Stimulated activated naive B cell treated with anti-CD40 and anti-IgM and Interleukin-4, amounts not matched to agents 10 μg/mL and 1 μg/mL and 100 μg/mL, for 72 hours (primary cell): Measurements from ENCODE around the gene RARRES2.
"Not testable (repeated sequence)": the region's sequence is repeated elsewhere in the genome, so short reads cannot be mapped to it uniquely, and the experiment has no call there.

Experiments used
- ATAC-seq, 2 donors: fragments of 150-1000 bp; cut with Tn5 transposase; replicated peaks; 2 replicates each; pipeline ENCODE4 v1.10.0; 2021; ENCODE audit warnings: moderate library complexity in 1 of 2
- DNase-seq: peaks from one replicate; pipeline ENCODE4 v3.0.0; 2021
- H3K27ac Mint-ChIP-seq: one replicate; pipeline ENCODE4 v1.8.0; 2022; ENCODE audit warnings: mild to moderate bottlenecking, mixed read lengths
- H3K27me3 Mint-ChIP-seq, 2 donors: one replicate each; pipeline ENCODE4 v1.8.0; 2022; ENCODE audit warnings: mixed read lengths in 2 of 2
- H3K36me3 Mint-ChIP-seq, 2 donors: one replicate each; pipeline ENCODE4 v1.8.0; 2022; ENCODE audit warnings: mixed read lengths in 2 of 2, mild to moderate bottlenecking in 1 of 2
- H3K4me1 Mint-ChIP-seq, 2 donors: one replicate each; pipeline ENCODE4 v1.8.0; 2022; ENCODE audit warnings: mixed read lengths in 2 of 2, mild to moderate bottlenecking in 1 of 2
- H3K4me3 Mint-ChIP-seq, 2 donors: one replicate each; pipeline ENCODE4 v1.8.0; 2022; ENCODE audit warnings: mild to moderate bottlenecking in 2 of 2, mixed read lengths in 2 of 2, moderate library complexity in 1 of 2
- H3K9me3 Mint-ChIP-seq, 2 donors: one replicate each; pipeline ENCODE4 v1.8.0; 2022; ENCODE audit warnings: mixed read lengths in 2 of 2, mild to moderate bottlenecking in 1 of 2

The RARRES2 gene

GRCh38 chr7:150317748-150318444 lies 23.5 kb downstream of the RARRES2 start:
- Mint-ChIP-seq H3K9me3 (no peaks in the 10 kb centered on the region), H3K36me3 (peaks cover 8 to 9% of the 10 kb centered on the region in 2 donors), H3K27me3 (no peaks in the 10 kb centered on the region), H3K4me1 (peaks cover 23 to 41% of the 10 kb centered on the region in 2 donors), H3K27ac (no peak overlapping the region), H3K4me3 (no peak overlapping the region)
- DNase-seq (no peak), ATAC-seq (no peak)

GRCh38 chr7:150316987-150317386 lies 24.4 kb downstream of the RARRES2 start:
- not testable (repeated sequence) for H3K36me3 Mint-ChIP-seq, DNase-seq, H3K9me3 Mint-ChIP-seq, H3K27ac Mint-ChIP-seq, H3K27me3 Mint-ChIP-seq, H3K4me3 Mint-ChIP-seq, ATAC-seq
- H3K4me1 Mint-ChIP-seq: peaks cover 17 to 32% of the 10 kb centered on the region in 2 donors

- H3K27me3 Mint-ChIP-seq: no peaks in the 10 kb centered on the region
- H3K4me3 Mint-ChIP-seq: no peak overlapping the region
- H3K4me1 Mint-ChIP-seq: peaks cover 2 to 14% of the 10 kb centered on the region in 2 donors
- no peak overlapping the region for H3K27ac Mint-ChIP-seq
- H3K9me3 Mint-ChIP-seq: no peaks in the 10 kb centered on the region
- DNase-seq: no peak
- H3K36me3 Mint-ChIP-seq: peaks cover 4 to 9% of the 10 kb centered on the region in 2 donors
- no peak for ATAC-seq
These were observed 26.7 kb downstream of the RARRES2 start for GRCh38 chr7:150314639-150315239.

GRCh38 chr7:150313870-150314269 lies 27.6 kb downstream of the RARRES2 start:
- H3K27ac Mint-ChIP-seq: no peak overlapping the region
- peaks cover 2 to 7% of the 10 kb centered on the region in 2 donors for H3K4me1 Mint-ChIP-seq
- no peak for ATAC-seq
- H3K4me3 Mint-ChIP-seq: no peak overlapping the region
- H3K9me3 Mint-ChIP-seq: no peaks in the 10 kb centered on the region
- H3K36me3 Mint-ChIP-seq: peaks cover 4 to 9% of the 10 kb centered on the region in 2 donors
- no peak for DNase-seq
- H3K27me3 Mint-ChIP-seq: no peaks in the 10 kb centered on the region

- Mint-ChIP-seq H3K9me3 (no peaks in the 10 kb centered on the region), H3K27ac (no peak overlapping the region), H3K4me3 (no peak overlapping the region), H3K36me3 (peaks cover 4 to 9% of the 10 kb centered on the region in 2 donors), H3K4me1 (peaks cover 2 to 3% of the 10 kb centered on the region in 2 donors), H3K27me3 (no peaks in the 10 kb centered on the region)
- no peak for ATAC-seq
- no peak for DNase-seq
These were observed 28.0 kb downstream of the RARRES2 start for GRCh38 chr7:150313367-150313809.

- DNase-seq, H3K4me1 Mint-ChIP-seq, ATAC-seq, H3K4me3 Mint-ChIP-seq, H3K27me3 Mint-ChIP-seq, H3K9me3 Mint-ChIP-seq, H3K36me3 Mint-ChIP-seq, H3K27ac Mint-ChIP-seq: not testable (repeated sequence)
These were observed 28.6 kb downstream of the RARRES2 start for GRCh38 chr7:150312649-150313366.

- peaks cover 0 to 7% of the 10 kb centered on the region in 2 donors for H3K4me1 Mint-ChIP-seq
- H3K27ac Mint-ChIP-seq: no peak overlapping the region
- DNase-seq (no peak), ATAC-seq (no peak)
- no peaks in the 10 kb centered on the region for H3K27me3 Mint-ChIP-seq
- H3K9me3 Mint-ChIP-seq: peaks cover 0 to 3% of the 10 kb centered on the region in 2 donors
- H3K4me3 Mint-ChIP-seq: no peak overlapping the region
- H3K36me3 Mint-ChIP-seq: peaks cover 1 to 3% of the 10 kb centered on the region in 2 donors
These were observed 29.7 kb downstream of the RARRES2 start for GRCh38 chr7:150311711-150312110.

GRCh38 chr7:150311146-150311545 lies 30.3 kb downstream of the RARRES2 start:
- DNase-seq: no peak
- Mint-ChIP-seq H3K4me1 (peaks cover 0 to 7% of the 10 kb centered on the region in 2 donors), H3K27me3 (no peaks in the 10 kb centered on the region), H3K36me3 (peaks cover 1 to 3% of the 10 kb centered on the region in 2 donors), H3K27ac (no peak overlapping the region), H3K4me3 (no peak overlapping the region), H3K9me3 (peaks cover 0 to 3% of the 10 kb centered on the region in 2 donors)
- no peak for ATAC-seq

GRCh38 chr7:150308575-150308974 lies 32.9 kb downstream of the RARRES2 start:
- Mint-ChIP-seq H3K4me1 (peaks cover 6 to 7% of the 10 kb centered on the region in 2 donors), H3K27ac (no peak overlapping the region), H3K4me3 (no peak overlapping the region), H3K36me3 (no peaks in the 10 kb centered on the region), H3K27me3 (no peaks in the 10 kb centered on the region), H3K9me3 (peaks cover 0 to 3% of the 10 kb centered on the region in 2 donors)
- DNase-seq (no peak), ATAC-seq (no peak)

GRCh38 chr7:150307904-150308303 lies 33.5 kb downstream of the RARRES2 start:
- Mint-ChIP-seq H3K36me3 (no peaks in the 10 kb centered on the region), H3K9me3 (peaks cover 0 to 3% of the 10 kb centered on the region in 2 donors), H3K27me3 (no peaks in the 10 kb centered on the region), H3K4me1 (peaks cover 6 to 7% of the 10 kb centered on the region in 2 donors), H3K4me3 (no peak overlapping the region), H3K27ac (peak overlapping the region; percentile 31)
- ATAC-seq (no peak), DNase-seq (no peak)

GRCh38 chr7:150307129-150307528 lies 34.3 kb downstream of the RARRES2 start:
- peaks cover 6 to 7% of the 10 kb centered on the region in 2 donors for H3K4me1 Mint-ChIP-seq
- DNase-seq (no peak), ATAC-seq (no peak)
- no peak overlapping the region for H3K4me3 Mint-ChIP-seq
- H3K36me3 Mint-ChIP-seq: no peaks in the 10 kb centered on the region
- no peak overlapping the region for H3K27ac Mint-ChIP-seq
- no peaks in the 10 kb centered on the region for H3K27me3 Mint-ChIP-seq
- peaks cover 0 to 3% of the 10 kb centered on the region in 2 donors for H3K9me3 Mint-ChIP-seq

- H3K4me3 Mint-ChIP-seq, H3K27me3 Mint-ChIP-seq, H3K4me1 Mint-ChIP-seq, H3K36me3 Mint-ChIP-seq, H3K27ac Mint-ChIP-seq, DNase-seq, ATAC-seq, H3K9me3 Mint-ChIP-seq: not testable (repeated sequence)
These were observed 35.1 kb downstream of the RARRES2 start for GRCh38 chr7:150306377-150306776.

GRCh38 chr7:150305903-150306284 lies 35.5 kb downstream of the RARRES2 start:
- not testable (repeated sequence) for DNase-seq, H3K4me3 Mint-ChIP-seq, H3K36me3 Mint-ChIP-seq, ATAC-seq, H3K9me3 Mint-ChIP-seq, H3K27me3 Mint-ChIP-seq, H3K27ac Mint-ChIP-seq, H3K4me1 Mint-ChIP-seq

GRCh38 chr7:150305259-150305902 lies 36.0 kb downstream of the RARRES2 start:
- H3K27ac Mint-ChIP-seq: peak overlapping the region; percentile 15
- not testable (repeated sequence) for H3K27me3 Mint-ChIP-seq, H3K4me1 Mint-ChIP-seq, DNase-seq, ATAC-seq, H3K9me3 Mint-ChIP-seq, H3K4me3 Mint-ChIP-seq, H3K36me3 Mint-ChIP-seq
